K562 (cell line): Measurements from ENCODE around the gene TMC1. TPM values are rescaled to one million over a fixed set of nuclear protein-coding genes. Genes with fewer than 3 reads are reported as not detected.

Experiments
- DPF2 ChIP-seq: fragments of 450-650 bp; IDR thresholded peaks from 2 replicates; pipeline ENCODE4 v1.6.1; 2016
- KLF6 ChIP-seq: fragments of 250-450 bp; sonication (Bioruptor Pico); IDR thresholded peaks from 2 replicates; pipeline ENCODE4 v1.4.0; 2020; ENCODE audit warnings: mild to moderate bottlenecking, moderate library complexity, borderline replicate concordance
- NR3C1 ChIP-seq: sonication (generic); formaldehyde crosslinking; IDR thresholded peaks from 2 replicates; pipeline ENCODE4 v1.8.1; 2022; ENCODE audit warnings: missing genetic modification reagents
- RAD51 ChIP-seq: fragments of 450-650 bp; IDR thresholded peaks from 2 replicates; pipeline ENCODE4 v1.7.1; 2016; ENCODE audit warnings: low read depth, mild to moderate bottlenecking, borderline replicate concordance
- RBM34 ChIP-seq: fragments of 200-400 bp; formaldehyde crosslinking; IDR thresholded peaks from 2 replicates; pipeline ENCODE4 v1.6.1; 2018; ENCODE audit warnings: low read length, borderline replicate concordance; ENCODE audit not compliant: insufficient read depth
- SIN3B ChIP-seq: fragments of 450-650 bp; IDR thresholded peaks from 2 replicates; pipeline ENCODE4 v1.6.1; 2017; ENCODE audit warnings: low read depth, mild to moderate bottlenecking, moderate library complexity
- TEAD2 ChIP-seq: fragments of 450-650 bp; IDR thresholded peaks from 2 replicates; pipeline ENCODE4 v1.6.1; 2016; ENCODE audit warnings: missing genetic modification characterization, control low read depth, missing compliant biosample characterization
- polyA plus RNA-seq, 8 experiments: library from polyadenylated mRNA; depleted of rRNA in 4 of 8; stranded (reverse) in 5 of 8; unstranded in 3 of 8; fragments of >200 nt; fragmentation: Nextera tagmentation in 2 of 8; fragmentation: Illumina TruSeq in 1 of 8; extraction: Ambion mirVana in 2 of 8; extraction: Trizol in 1 of 8; gene quantifications; 2 replicates each; pipeline versions ENCODE4 v1.2.1 to v1.2.3, GENCODE V29; 2011 to 2014; ENCODE audit warnings: inconsistent platforms in 1 of 8, missing spikeins in 1 of 8
- total RNA-seq, 7 experiments: library from RNA; depleted of rRNA in 6 of 7; stranded (reverse); fragments of >200 nt in 6 of 7; fragmentation: Illumina TruSeq in 2 of 7; extraction: Trizol in 2 of 7; gene quantifications; 2 replicates each; pipeline versions ENCODE4 v1.2.1 to v1.2.3, GENCODE V29; 2011 to 2021; ENCODE audit warnings: low replicate concordance in 1 of 7
- TF ChIP-seq, protein P1 (sequence below), 2 experiments: fragments of 450-650 bp; conservative IDR thresholded peaks; 2 replicates each; pipeline ENCODE4 v1.6.1; 2017; ENCODE audit warnings: mild to moderate bottlenecking in 2 of 2, moderate library complexity in 2 of 2
- TF ChIP-seq, protein P2 (sequence below): IDR thresholded peaks from 2 replicates; pipeline ENCODE4 v1.6.1; 2014; ENCODE audit warnings: antibody characterized with exemption
- TF ChIP-seq, protein P3 (sequence below): sonication (generic); formaldehyde crosslinking; IDR thresholded peaks from 2 replicates; pipeline ENCODE4 v1.8.1; 2023; ENCODE audit warnings: missing genetic modification reagents, mild to moderate bottlenecking, borderline replicate concordance

The TMC1 gene
- total and polyA plus RNA-seq, 9 of the 15 experiments (the other 6 are each of a cell fraction or from before 2014, with no cell fraction given): 0.10 to 0.15 TPM; not detected in 7

DNA sequence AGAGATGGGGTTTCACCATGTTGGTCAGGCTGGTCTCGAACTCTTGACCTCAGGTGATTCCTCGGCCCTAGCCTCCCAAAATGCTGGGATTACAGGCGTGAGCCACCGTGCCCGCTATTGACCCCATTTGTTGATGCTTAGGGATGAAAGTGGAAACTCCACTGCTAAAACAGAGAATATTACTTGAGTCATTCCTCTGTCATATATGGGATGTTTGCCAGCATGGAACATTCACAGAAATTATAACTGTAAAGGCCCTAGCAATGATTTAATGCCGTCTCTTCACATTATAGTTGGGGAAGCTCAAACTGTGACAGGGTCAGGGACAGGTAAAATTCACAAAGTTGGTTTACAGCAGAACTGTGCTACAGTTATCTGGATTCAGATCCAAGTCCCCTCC is 94.5 kb downstream of the TMC1 start (continued):
- TF ChIP-seq, protein P1, sequence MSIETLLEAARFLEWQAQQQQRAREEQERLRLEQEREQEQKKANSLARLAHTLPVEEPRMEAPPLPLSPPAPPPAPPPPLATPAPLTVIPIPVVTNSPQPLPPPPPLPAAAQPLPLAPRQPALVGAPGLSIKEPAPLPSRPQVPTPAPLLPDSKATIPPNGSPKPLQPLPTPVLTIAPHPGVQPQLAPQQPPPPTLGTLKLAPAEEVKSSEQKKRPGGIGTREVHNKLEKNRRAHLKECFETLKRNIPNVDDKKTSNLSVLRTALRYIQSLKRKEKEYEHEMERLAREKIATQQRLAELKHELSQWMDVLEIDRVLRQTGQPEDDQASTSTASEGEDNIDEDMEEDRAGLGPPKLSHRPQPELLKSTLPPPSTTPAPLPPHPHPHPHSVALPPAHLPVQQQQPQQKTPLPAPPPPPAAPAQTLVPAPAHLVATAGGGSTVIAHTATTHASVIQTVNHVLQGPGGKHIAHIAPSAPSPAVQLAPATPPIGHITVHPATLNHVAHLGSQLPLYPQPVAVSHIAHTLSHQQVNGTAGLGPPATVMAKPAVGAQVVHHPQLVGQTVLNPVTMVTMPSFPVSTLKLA (conservative IDR thresholded peaks at IDR 0.05): no peak
- TF ChIP-seq KLF6 (CRISPR knock-in tag) (no peak), DPF2 (no peak), TEAD2 (tag) (no peak), NR3C1 (CRISPR knock-in tag) (no peak), RAD51 (no peak), RBM34 (no peak), SIN3B (no peak)
- TF ChIP-seq, protein P2, sequence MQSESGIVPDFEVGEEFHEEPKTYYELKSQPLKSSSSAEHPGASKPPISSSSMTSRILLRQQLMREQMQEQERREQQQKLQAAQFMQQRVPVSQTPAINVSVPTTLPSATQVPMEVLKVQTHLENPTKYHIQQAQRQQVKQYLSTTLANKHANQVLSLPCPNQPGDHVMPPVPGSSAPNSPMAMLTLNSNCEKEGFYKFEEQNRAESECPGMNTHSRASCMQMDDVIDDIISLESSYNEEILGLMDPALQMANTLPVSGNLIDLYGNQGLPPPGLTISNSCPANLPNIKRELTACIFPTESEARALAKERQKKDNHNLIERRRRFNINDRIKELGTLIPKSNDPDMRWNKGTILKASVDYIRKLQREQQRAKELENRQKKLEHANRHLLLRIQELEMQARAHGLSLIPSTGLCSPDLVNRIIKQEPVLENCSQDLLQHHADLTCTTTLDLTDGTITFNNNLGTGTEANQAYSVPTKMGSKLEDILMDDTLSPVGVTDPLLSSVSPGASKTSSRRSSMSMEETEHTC: no peak
- TF ChIP-seq, protein P3, sequence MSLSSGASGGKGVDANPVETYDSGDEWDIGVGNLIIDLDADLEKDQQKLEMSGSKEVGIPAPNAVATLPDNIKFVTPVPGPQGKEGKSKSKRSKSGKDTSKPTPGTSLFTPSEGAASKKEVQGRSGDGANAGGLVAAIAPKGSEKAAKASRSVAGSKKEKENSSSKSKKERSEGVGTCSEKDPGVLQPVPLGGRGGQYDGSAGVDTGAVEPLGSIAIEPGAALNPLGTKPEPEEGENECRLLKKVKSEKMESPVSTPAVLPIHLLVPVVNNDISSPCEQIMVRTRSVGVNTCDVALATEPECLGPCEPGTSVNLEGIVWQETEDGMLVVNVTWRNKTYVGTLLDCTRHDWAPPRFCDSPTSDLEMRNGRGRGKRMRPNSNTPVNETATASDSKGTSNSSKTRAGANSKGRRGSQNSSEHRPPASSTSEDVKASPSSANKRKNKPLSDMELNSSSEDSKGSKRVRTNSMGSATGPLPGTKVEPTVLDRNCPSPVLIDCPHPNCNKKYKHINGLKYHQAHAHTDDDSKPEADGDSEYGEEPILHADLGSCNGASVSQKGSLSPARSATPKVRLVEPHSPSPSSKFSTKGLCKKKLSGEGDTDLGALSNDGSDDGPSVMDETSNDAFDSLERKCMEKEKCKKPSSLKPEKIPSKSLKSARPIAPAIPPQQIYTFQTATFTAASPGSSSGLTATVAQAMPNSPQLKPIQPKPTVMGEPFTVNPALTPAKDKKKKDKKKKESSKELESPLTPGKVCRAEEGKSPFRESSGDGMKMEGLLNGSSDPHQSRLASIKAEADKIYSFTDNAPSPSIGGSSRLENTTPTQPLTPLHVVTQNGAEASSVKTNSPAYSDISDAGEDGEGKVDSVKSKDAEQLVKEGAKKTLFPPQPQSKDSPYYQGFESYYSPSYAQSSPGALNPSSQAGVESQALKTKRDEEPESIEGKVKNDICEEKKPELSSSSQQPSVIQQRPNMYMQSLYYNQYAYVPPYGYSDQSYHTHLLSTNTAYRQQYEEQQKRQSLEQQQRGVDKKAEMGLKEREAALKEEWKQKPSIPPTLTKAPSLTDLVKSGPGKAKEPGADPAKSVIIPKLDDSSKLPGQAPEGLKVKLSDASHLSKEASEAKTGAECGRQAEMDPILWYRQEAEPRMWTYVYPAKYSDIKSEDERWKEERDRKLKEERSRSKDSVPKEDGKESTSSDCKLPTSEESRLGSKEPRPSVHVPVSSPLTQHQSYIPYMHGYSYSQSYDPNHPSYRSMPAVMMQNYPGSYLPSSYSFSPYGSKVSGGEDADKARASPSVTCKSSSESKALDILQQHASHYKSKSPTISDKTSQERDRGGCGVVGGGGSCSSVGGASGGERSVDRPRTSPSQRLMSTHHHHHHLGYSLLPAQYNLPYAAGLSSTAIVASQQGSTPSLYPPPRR (CRISPR knock-in tag): no peak
